Measurements from ENCODE around the gene DLG5. TPM values are rescaled to one million over a fixed set of nuclear protein-coding genes. Genes with fewer than 3 reads are reported as not detected.

Gene DLG5
- total RNA-seq, 1 donor from 2014 or later, result 52.6 TPM

GRCh38 chr10:77943121-77943901 lies 16.8 kb upstream of the DLG5 start:
- DNase-seq (ENCODE audit: low spot score), result peak; percentile 10

GRCh38 chr10:77941790-77942189 lies 15.2 kb upstream of the DLG5 start:
- DNase-seq (ENCODE audit: low spot score), result no peak

GRCh38 chr10:77940627-77941026 lies 14.1 kb upstream of the DLG5 start:
- no peak for DNase-seq (ENCODE audit: low spot score)

GRCh38 chr10:77940225-77940624 lies 13.7 kb upstream of the DLG5 start:
- no peak for DNase-seq (ENCODE audit: low spot score)

- peak; percentile 70 for DNase-seq (ENCODE audit: low spot score)
These were observed 13.0 kb upstream of the DLG5 start for GRCh38 chr10:77939561-77940001.

GRCh38 chr10:77936697-77937567 lies 10.4 kb upstream of the DLG5 start:
- DNase-seq (ENCODE audit: low spot score), result no peak

GRCh38 chr10:77932016-77932715 lies 5.6 kb upstream of the DLG5 start:
- DNase-seq (ENCODE audit: low spot score), result no peak

- no peak for DNase-seq (ENCODE audit: low spot score)
These were observed 1.1 kb upstream of the DLG5 start for GRCh38 chr10:77927402-77928246.

- peak; percentile 57 for DNase-seq (ENCODE audit: low spot score)
These were observed 575 bp downstream of the DLG5 start for GRCh38 chr10:77925795-77926565.

- peak; percentile 34 for DNase-seq (ENCODE audit: low spot score)
These were observed 1.2 kb downstream of the DLG5 start for GRCh38 chr10:77925410-77925794.

- DNase-seq (ENCODE audit: low spot score), result no peak
These were observed 3.9 kb downstream of the DLG5 start for GRCh38 chr10:77922566-77923179.

GRCh38 chr10:77922055-77922454 lies 4.5 kb downstream of the DLG5 start:
- no peak for DNase-seq (ENCODE audit: low spot score)

- DNase-seq (ENCODE audit: low spot score), result no peak
These were observed 5.2 kb downstream of the DLG5 start for GRCh38 chr10:77921395-77921794.

- DNase-seq (ENCODE audit: low spot score), result no peak
These were observed 6.1 kb downstream of the DLG5 start for GRCh38 chr10:77920495-77920894.

- no peak for DNase-seq (ENCODE audit: low spot score)
These were observed 6.8 kb downstream of the DLG5 start for GRCh38 chr10:77919713-77920108.

- DNase-seq (ENCODE audit: low spot score), result no peak
These were observed 11.0 kb downstream of the DLG5 start for GRCh38 chr10:77915319-77916105.

GRCh38 chr10:77913090-77913489 lies 13.5 kb downstream of the DLG5 start:
- no peak for DNase-seq (ENCODE audit: low spot score)

GRCh38 chr10:77912576-77912975 lies 14.0 kb downstream of the DLG5 start:
- no peak for DNase-seq (ENCODE audit: low spot score)

- DNase-seq (ENCODE audit: low spot score), result no peak
These were observed 14.9 kb downstream of the DLG5 start for GRCh38 chr10:77911535-77912123.
